ENCODE results near the gene ST7L. TPM values are rescaled to one million over a fixed set of nuclear protein-coding genes. Genes with fewer than 3 reads are reported as not detected.

ST7L gene
- total RNA-seq, 1 experiment from 2014 or later, result 32.7 TPM

- DNase-seq (ENCODE audit: low read depth), result peak; percentile 80
Observed at GRCh38 chr1:112515311-112516009, 103.5 kb downstream of the ST7L start.

GRCh38 chr1:112514901-112515300 is 104.0 kb downstream of the ST7L start:
- DNase-seq (ENCODE audit: low read depth), result no peak

DNA sequence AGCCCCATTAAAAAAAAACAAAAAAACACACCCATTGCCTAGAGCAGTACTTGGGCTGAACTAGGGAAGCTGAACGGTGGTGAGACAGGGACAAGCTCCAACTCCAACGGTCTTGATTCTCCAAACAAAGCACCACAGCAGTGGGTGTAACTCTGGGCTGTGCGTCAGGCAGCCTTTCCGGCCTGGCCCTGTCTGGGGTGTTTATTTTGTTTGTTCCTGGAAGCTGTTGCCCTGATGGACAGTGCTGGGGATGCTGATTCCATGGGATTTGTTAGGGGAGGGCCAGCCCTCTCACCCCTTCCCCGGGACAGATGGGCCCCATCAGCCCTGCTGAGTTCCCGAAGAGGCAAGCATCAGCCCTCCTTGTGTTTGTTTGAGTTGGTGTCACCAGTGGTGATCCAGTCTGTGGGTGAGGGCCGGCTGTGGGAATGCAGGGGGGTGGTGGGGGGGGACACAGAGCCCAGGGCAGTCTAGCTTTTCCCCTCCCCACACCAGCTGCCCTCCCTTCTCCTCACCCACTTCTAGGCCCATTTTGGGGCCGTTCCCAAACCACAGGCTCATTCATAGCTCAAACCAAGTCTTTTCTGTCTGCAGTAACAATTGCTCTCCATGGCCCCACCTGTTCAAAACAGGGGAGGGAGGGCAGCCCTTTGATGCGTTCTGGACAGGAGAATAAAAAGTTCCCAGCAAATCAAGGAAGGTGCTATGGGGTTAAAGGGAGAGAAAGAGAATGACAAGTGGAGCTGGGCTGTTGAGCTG is 105.7 kb downstream of the ST7L start:
- no peak for DNase-seq (ENCODE audit: low read depth)

GRCh38 chr1:112511897-112512296 is 107.0 kb downstream of the ST7L start:
- no peak for DNase-seq (ENCODE audit: low read depth)

- no peak for DNase-seq (ENCODE audit: low read depth)
Observed at GRCh38 chr1:112510340-112510739, 108.6 kb downstream of the ST7L start.

DNA sequence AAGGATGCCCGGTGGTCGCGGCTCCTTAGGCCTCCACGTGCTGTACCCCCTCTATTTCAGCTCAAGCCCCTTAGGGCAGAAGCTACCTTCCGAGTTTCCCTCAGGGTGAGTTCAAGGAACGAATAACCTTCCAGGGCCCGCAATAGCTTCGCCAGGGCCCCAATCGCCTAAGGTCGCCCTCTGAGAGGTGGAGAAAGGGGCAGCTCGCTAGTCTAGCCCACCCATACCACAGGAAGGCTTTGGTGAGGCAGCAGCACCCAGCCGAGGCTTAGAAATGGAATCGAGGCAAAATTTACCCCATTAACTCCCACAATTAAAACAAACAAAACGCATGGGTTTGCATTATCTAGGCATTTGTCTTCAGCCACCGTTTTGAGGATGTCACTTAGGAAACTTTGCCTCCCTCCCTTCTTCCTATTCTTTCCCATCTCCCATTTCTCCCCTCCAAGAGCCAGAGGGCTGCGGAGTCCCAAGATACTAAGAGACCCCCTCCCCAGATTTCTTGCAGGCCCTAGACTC is 109.2 kb downstream of the ST7L start:
- DNase-seq (ENCODE audit: low read depth), result no peak

DNA sequence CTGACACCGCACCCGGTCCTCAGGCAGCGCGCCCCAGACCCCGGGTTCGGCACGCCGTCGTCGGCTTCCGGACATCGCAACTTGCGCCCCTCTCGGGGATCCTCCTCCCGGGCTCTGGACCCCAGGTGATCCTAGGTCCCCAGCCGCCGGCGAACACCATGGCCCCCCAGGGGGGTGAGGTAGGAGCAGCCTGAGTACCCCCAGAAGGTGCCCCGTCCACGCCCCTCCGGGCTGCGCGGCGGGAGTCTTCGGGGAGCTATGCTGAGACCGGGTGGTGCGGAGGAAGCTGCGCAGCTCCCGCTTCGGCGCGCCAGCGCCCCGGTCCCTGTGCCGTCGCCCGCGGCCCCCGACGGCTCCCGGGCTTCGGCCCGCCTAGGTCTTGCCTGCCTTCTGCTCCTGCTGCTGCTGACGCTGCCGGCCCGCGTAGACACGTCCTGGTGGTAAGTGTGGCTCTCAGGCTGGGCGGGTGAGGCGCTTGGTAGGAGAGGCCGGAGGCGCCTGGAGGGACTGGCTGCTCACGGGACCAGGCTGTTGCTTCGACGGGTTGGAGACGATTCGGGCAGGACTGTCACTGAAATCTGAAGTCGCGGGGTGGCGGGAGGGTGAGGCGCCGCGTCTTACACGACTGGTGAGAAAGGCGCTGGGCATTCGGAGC is 109.8 kb downstream of the ST7L start:
- no peak for DNase-seq (ENCODE audit: low read depth)

DNA sequence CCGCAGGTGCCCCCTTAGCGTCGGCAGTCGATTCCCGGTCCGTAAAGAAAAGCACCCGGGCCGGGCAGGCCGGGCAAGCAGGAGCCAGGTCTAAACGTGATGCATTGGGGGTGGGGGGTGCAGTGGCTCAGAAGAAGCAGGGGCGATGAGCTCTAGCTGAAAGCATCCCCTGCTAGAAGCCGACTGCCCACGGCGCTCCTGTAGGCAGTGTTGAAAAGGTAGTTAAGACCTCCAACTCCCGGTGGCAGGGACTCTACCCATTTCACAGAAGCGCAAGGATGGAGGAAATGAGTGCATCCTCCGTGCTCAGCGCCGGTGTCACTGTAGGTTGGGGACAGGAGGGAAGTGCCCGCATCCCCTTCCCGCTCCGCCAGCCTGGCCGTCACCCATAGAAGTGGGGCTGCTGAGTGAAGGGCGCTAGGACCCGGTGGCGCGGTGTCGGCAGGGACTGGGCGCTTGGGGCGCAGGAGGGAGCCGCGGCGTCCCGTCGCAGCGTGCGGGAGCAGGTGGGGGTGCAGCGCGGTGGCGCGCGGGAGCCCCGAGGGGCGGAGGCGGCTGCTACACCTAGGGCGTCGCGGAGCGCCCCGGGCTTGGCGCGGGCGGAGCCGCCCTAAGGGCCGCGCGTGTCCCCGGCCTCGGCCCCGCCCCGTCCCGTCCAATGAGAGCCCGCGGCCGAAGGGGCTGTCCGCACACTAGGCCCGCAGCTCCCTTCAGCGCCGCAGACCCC is 110.5 kb downstream of the ST7L start, which contains the start of gene WNT2B:
Gene WNT2B, plus strand, starts transcription at position 688 of the 727 bp plus-strand sequence. CDS start 298 bp downstream, outside the sequence.
- DNase-seq (ENCODE audit: low read depth), result no peak

DNA sequence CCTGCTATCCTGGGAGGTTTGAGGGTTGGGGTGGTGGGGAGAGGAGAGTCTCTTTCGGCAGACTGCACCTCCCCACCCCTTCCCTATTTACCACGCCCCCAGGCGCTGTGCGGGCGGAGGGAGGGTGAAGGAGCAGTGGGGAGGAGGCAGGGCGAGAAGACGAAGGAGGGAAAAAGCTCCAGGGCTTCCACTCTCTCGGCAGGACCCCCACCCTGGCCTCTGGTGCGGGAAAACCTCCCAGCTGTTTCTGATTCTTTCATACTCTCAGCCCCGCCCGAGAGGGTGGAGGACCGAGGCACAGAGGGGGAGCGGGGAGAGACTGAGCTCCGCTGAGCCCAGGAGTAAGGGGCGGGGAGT is 111.0 kb downstream of the ST7L start:
- no peak for DNase-seq (ENCODE audit: low read depth)

GRCh38 chr1:112507336-112507735 is 111.6 kb downstream of the ST7L start:
- DNase-seq (ENCODE audit: low read depth), result no peak

- no peak for DNase-seq (ENCODE audit: low read depth)
Observed at GRCh38 chr1:112506731-112507130, 112.2 kb downstream of the ST7L start.

DNA sequence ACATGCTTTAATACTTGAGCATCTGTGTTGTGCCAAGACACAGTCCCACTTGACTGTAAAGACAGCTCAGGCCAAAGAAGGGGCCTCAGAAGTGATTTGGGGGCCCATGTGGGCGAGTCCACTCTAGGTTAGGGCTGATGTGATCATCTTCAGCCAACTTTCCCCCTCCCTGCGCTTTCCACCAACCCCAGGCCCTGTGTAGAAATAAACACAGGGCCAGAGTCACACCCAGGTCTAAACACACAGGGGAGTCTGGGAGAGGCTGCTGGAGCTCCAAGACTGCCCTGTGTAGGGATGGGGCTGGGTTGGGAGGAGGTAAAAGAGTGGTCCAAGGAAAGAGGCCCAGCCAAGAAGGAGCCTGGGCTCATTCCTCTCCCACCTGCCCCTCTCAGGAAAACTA is 112.6 kb downstream of the ST7L start:
- no peak for DNase-seq (ENCODE audit: low read depth)

GRCh38 chr1:112505878-112506277 is 113.1 kb downstream of the ST7L start:
- DNase-seq (ENCODE audit: low read depth), result no peak

GRCh38 chr1:112505400-112505785 is 113.5 kb downstream of the ST7L start:
- DNase-seq (ENCODE audit: low read depth), result no peak

GRCh38 chr1:112504661-112505399 is 114.1 kb downstream of the ST7L start:
- no peak for DNase-seq (ENCODE audit: low read depth)

GRCh38 chr1:112504001-112504660 is 114.8 kb downstream of the ST7L start:
- DNase-seq (ENCODE audit: low read depth), result no peak

- no peak for DNase-seq (ENCODE audit: low read depth)
Observed at GRCh38 chr1:112502826-112503225, 116.1 kb downstream of the ST7L start.

GRCh38 chr1:112501810-112502641 is 116.9 kb downstream of the ST7L start:
- peak; percentile 67 for DNase-seq (ENCODE audit: low read depth)

- DNase-seq (ENCODE audit: low read depth), result peak; percentile 26
Observed at GRCh38 chr1:112496290-112496689, 122.7 kb downstream of the ST7L start.

- DNase-seq (ENCODE audit: low read depth), result no peak
Observed at GRCh38 chr1:112493351-112493750, 125.6 kb downstream of the ST7L start.
